Uterus (tissue), 4 donors: Measurements from ENCODE around the gene SNX13. TPM values are rescaled to one million over a fixed set of nuclear protein-coding genes. Genes with fewer than 3 reads are reported as not detected.
"Not testable (repeated sequence)": the region's sequence is repeated elsewhere in the genome, so short reads cannot be mapped to it uniquely, and the experiment has no call there.

Experiments used
- DNase-seq, 2 donors: peaks; one replicate each; pipeline ENCODE4 v3.0.0-alpha.2; 2019 to 2020
- H3K27ac ChIP-seq, 2 donors: fragments of 200-600 bp; sonication (generic); 1 replicate in 1 of 2; 2 replicates in 1 of 2; pipeline ENCODE4 v1.5.1; 2016 to 2018
- H3K27me3 ChIP-seq, 2 donors: fragments of 200-600 bp; sonication (generic); one replicate each; pipeline ENCODE4 v1.5.1; 2018 to 2019; ENCODE audit warnings: control low read depth in 1 of 2
- H3K36me3 ChIP-seq, 2 donors: fragments of 200-600 bp; sonication (generic); one replicate each; pipeline ENCODE4 v1.5.1; 2019; ENCODE audit warnings: control low read depth in 1 of 2
- H3K4me1 ChIP-seq, 2 donors: fragments of 200-600 bp; sonication (generic); one replicate each; pipeline ENCODE4 v1.5.1; 2018 to 2019; ENCODE audit warnings: control low read depth in 1 of 2
- H3K4me3 ChIP-seq, 2 donors: fragments of 200-600 bp; sonication (generic); 1 replicate in 1 of 2; 2 replicates in 1 of 2; pipeline ENCODE4 v1.5.1; 2018 to 2019; ENCODE audit warnings: mild to moderate bottlenecking in 1 of 2
- H3K9me3 ChIP-seq, 2 donors: fragments of 200-600 bp; sonication (generic); one replicate each; pipeline ENCODE4 v1.5.1; 2019; ENCODE audit warnings: control low read depth in 1 of 2
- CTCF ChIP-seq, 4 experiments: fragments of 200-600 bp in 2 of 4; fragments of 450-650 bp in 2 of 4; sonication (generic) in 2 of 4; IDR thresholded peaks; one replicate each; pipeline ENCODE4 v1.5.1; 2016 to 2019; ENCODE audit warnings: antibody characterized with exemption in 4 of 4, mild to moderate bottlenecking in 2 of 4, moderate library complexity in 1 of 4
- POLR2A ChIP-seq, 2 donors: fragments of 450-650 bp; IDR thresholded peaks; one replicate each; pipeline ENCODE4 v1.6.1; 2016; ENCODE audit warnings: antibody characterized with exemption in 2 of 2, mild to moderate bottlenecking in 1 of 2, moderate library complexity in 1 of 2
- intact Hi-C: fragments of 100-400 bp; cut with DNase I; formaldehyde crosslinking; loops from one replicate; pipeline ENCODE4 v1.15.1; 2023; ENCODE audit warnings: low total_unique reads
- total RNA-seq, 4 donors: library from RNA; depleted of rRNA in 3 of 4; stranded (reverse); fragments of >200 nt in 3 of 4; gene quantifications; one replicate each; pipeline versions ENCODE4 v1.1.0 to v1.2.4, GENCODE V29; 2014 to 2023
- donor health status: DM: yes; HTN: yes; CAD: no.

Gene SNX13
- total RNA-seq, 4 donors from 2014 or later, result 26.9 to 222 (median 91.2) TPM

- DNase-seq, result no peak
- intact Hi-C loops, result no loop called here
- Histone ChIP-seq H3K36me3 (peaks cover 0 to 3% of the 10 kb centered on the region in 2 donors), H3K9me3 (no peaks in the 10 kb centered on the region), H3K27me3 (no peaks in the 10 kb centered on the region), H3K27ac (no peak overlapping the region), H3K4me1 (no peaks in the 10 kb centered on the region), H3K4me3 (no peak overlapping the region)
- TF ChIP-seq CTCF (IDR thresholded peaks at IDR 0.05), result no peak
- no peak for TF ChIP-seq POLR2A (IDR thresholded peaks at IDR 0.05)
Observed at GRCh38 chr7:17910377-17910776, 29.9 kb downstream of the SNX13 start.

GRCh38 chr7:17909310-17909709 lies 31.0 kb downstream of the SNX13 start:
- H3K27me3 ChIP-seq, intact Hi-C loops, H3K4me1 ChIP-seq, H3K36me3 ChIP-seq, H3K9me3 ChIP-seq, H3K27ac ChIP-seq, H3K4me3 ChIP-seq, DNase-seq: not testable (repeated sequence)

GRCh38 chr7:17907014-17907413 lies 33.3 kb downstream of the SNX13 start:
- Histone ChIP-seq H3K4me1 (peaks cover 0 to 4% of the 10 kb centered on the region in 2 donors), H3K36me3 (peaks cover 0 to 3% of the 10 kb centered on the region in 2 donors), H3K27ac (no peak overlapping the region), H3K27me3 (no peaks in the 10 kb centered on the region), H3K9me3 (no peaks in the 10 kb centered on the region), H3K4me3 (no peak overlapping the region)
- no peak for TF ChIP-seq POLR2A (IDR thresholded peaks at IDR 0.05)
- no peak for TF ChIP-seq CTCF (IDR thresholded peaks at IDR 0.05)
- DNase-seq, result no peak
- intact Hi-C loops, result no loop called here

- no peak for DNase-seq
- intact Hi-C loops, result no loop called here
- Histone ChIP-seq H3K4me1 (peaks cover 0 to 4% of the 10 kb centered on the region in 2 donors), H3K27me3 (no peaks in the 10 kb centered on the region), H3K36me3 (peaks cover 0 to 3% of the 10 kb centered on the region in 2 donors), H3K4me3 (no peak overlapping the region), H3K9me3 (no peaks in the 10 kb centered on the region), H3K27ac (no peak overlapping the region)
- TF ChIP-seq CTCF (IDR thresholded peaks at IDR 0.05) (no peak), POLR2A (IDR thresholded peaks at IDR 0.05) (no peak)
Observed at GRCh38 chr7:17903337-17903736, 37.0 kb downstream of the SNX13 start.

GRCh38 chr7:17902599-17902998 lies 37.7 kb downstream of the SNX13 start:
- H3K27ac ChIP-seq, result no peak overlapping the region
- H3K36me3 ChIP-seq, result peaks cover 0 to 3% of the 10 kb centered on the region in 2 donors
- TF ChIP-seq POLR2A (IDR thresholded peaks at IDR 0.05), result no peak
- TF ChIP-seq CTCF (IDR thresholded peaks at IDR 0.05), result no peak
- peaks cover 0 to 4% of the 10 kb centered on the region in 2 donors for H3K4me1 ChIP-seq
- no peak overlapping the region for H3K4me3 ChIP-seq
- intact Hi-C loops, result no loop called here
- no peak for DNase-seq
- H3K9me3 ChIP-seq, result no peaks in the 10 kb centered on the region
- H3K27me3 ChIP-seq, result no peaks in the 10 kb centered on the region

- no peak for DNase-seq
- Histone ChIP-seq H3K9me3 (no peaks in the 10 kb centered on the region), H3K4me1 (peaks cover 0 to 4% of the 10 kb centered on the region in 2 donors), H3K27ac (no peak overlapping the region), H3K27me3 (no peaks in the 10 kb centered on the region), H3K36me3 (no peaks in the 10 kb centered on the region), H3K4me3 (no peak overlapping the region)
- TF ChIP-seq CTCF (IDR thresholded peaks at IDR 0.05), result no peak
- TF ChIP-seq POLR2A (IDR thresholded peaks at IDR 0.05), result no peak
- intact Hi-C loops, result no loop called here
Observed at GRCh38 chr7:17900464-17900863, 39.8 kb downstream of the SNX13 start.
